ENCODE data around the gene KIF2C. TPM values are rescaled to one million over a fixed set of nuclear protein-coding genes. Genes with fewer than 3 reads are reported as not detected.
A peak's percentile ranks its signal among the peaks of the same experiment; 100 is the strongest.

KIF2C gene
- total RNA-seq, 1 experiment from 2014 or later = 69.4 TPM

- BruUV-seq (replicated peaks) = no TSS peak
- POLR2A ChIA-PET = no interaction called here
- intact Hi-C loops (cut with micrococcal nuclease; ENCODE audit: unreplicated experiment) = no loop called here
These were observed 31.4 kb upstream of the KIF2C start for GRCh38 chr1:44707959-44708831.

GRCh38 chr1:44713321-44713781 lies 26.3 kb upstream of the KIF2C start:
- ChIA-PET POLR2A (interaction anchor here (0.6 kb wide), 1 partner anchor 13 kb away, joined by 3 read pairs; no protein-coding TSS in a partner anchor), CTCF (interaction anchor here (0.7 kb wide), 1 partner anchor 299 kb away, joined by 4 read pairs; no protein-coding TSS in a partner anchor)
- H3K36me3 ChIP-seq (ENCODE audit: control insufficient read depth, insufficient read depth, low read length) = no peaks in the 10 kb centered on the region
- no TSS peak for BruUV-seq (replicated peaks)
- ATAC-seq (no peak), DNase-seq (ENCODE audit: low read depth, low spot score) (no peak)
- peaks cover 3% of the 10 kb centered on the region; the same call in 1 of the 2 replicates for H3K27me3 ChIP-seq (ENCODE audit: control insufficient read depth, insufficient read depth, low read length)
- in situ Hi-C loops (cut with HindIII; ENCODE audit: low pct_unique_long_range_greater_than_20kb, low sequenced_read_pairs) = no loop called here
- H3K9me3 ChIP-seq (ENCODE audit: control insufficient read depth, insufficient read depth, low read depth, low read length) = no peaks in the 10 kb centered on the region
- H3K4me3 ChIP-seq (ENCODE audit: low read depth in 2 of 2, low read length in 2 of 2) = no peak overlapping the region
- intact Hi-C loops (cut with micrococcal nuclease; ENCODE audit: unreplicated experiment) = no loop called here
- no peaks in the 10 kb centered on the region for H3K4me1 ChIP-seq (ENCODE audit: control insufficient read depth, insufficient read depth, low read length)
- no peak for TF ChIP-seq SIN3A (IDR thresholded peaks at IDR 0.05; ENCODE audit: borderline replicate concordance, insufficient read depth, low read depth, low read length)
- TF ChIP-seq REST (IDR thresholded peaks at IDR 0.05; ENCODE audit: insufficient read depth in 1 of 2, low read depth in 2 of 2, low read length in 1 of 2) = no peak
- TF ChIP-seq POLR2AphosphoS5 (IDR thresholded peaks at IDR 0.05; ENCODE audit: low read depth, low read length) = no peak
- no peak for TF ChIP-seq TCF7L2 (IDR thresholded peaks at IDR 0.05; ENCODE audit: low read depth, low read length)
- no peak for TF ChIP-seq CTCF (IDR thresholded peaks at IDR 0.05)
- no peak overlapping the region for H3K27ac ChIP-seq (ENCODE audit: low read length)

More at GRCh38 chr1:44707959-44708831, 31.4 kb upstream of the KIF2C start:
- DNase-seq (ENCODE audit: low read depth, low spot score) (no peak), ATAC-seq (peak; percentile 82)
- Histone ChIP-seq H3K9me3 (ENCODE audit: control insufficient read depth, insufficient read depth, low read depth, low read length) (no peaks in the 10 kb centered on the region), H3K27me3 (ENCODE audit: control insufficient read depth, insufficient read depth, low read length) (no peaks in the 10 kb centered on the region), H3K27ac (ENCODE audit: low read length) (no peak overlapping the region), H3K4me1 (ENCODE audit: control insufficient read depth, insufficient read depth, low read length) (peaks cover 3% of the 10 kb centered on the region; the same call in 1 of the 2 replicates), H3K36me3 (ENCODE audit: control insufficient read depth, insufficient read depth, low read length) (no peaks in the 10 kb centered on the region), H3K4me3 (ENCODE audit: low read depth in 2 of 2, low read length in 2 of 2) (peak overlapping the region in 1 of 2 experiments; percentile 37; a peak in 1 of 4 replicates)
- CTCF ChIA-PET = no interaction called here
- in situ Hi-C loops (cut with HindIII; ENCODE audit: low pct_unique_long_range_greater_than_20kb, low sequenced_read_pairs) = no loop called here
- peak; percentile 87 for TF ChIP-seq CTCF (IDR thresholded peaks at IDR 0.05)
- no peak for TF ChIP-seq TCF7L2 (IDR thresholded peaks at IDR 0.05; ENCODE audit: low read depth, low read length)

All from Panc1 (cell line).